ENCODE results near the gene TBC1D2.

DNA sequence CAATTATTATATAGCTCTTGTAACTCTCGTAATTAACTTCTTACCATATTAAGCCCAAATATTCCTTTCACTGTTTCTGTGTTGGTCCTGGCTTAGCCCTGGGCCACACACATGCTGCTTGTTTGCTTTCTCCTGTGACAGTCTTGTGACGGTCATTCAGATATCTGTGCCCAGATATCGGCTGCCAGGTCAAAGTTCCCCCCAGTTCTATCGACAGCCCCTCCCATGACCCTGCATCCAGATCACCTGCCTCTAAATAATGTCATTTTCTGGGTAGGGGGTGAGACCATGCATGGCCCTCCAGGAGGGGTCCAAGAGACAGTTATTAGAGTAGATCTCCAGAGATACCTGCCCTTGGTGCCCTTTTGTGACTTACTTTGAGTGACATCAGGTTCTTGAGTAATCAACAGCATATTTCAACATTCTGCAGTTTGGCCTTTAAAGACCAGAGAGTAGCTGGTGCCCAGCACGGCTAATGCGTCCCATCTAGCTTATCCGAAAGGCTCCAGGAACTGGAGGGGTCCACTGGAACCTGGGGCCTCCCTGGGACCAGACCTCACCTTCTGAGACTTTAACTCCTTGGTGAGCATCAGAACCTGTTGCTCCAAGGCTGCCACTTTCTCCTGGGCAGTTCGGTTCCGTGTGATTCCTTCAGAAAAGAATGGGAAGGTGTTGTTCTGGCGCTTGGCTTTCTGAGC is 26.9 kb downstream of the TBC1D2 start:
- TF ChIP-seq, protein P1, sequence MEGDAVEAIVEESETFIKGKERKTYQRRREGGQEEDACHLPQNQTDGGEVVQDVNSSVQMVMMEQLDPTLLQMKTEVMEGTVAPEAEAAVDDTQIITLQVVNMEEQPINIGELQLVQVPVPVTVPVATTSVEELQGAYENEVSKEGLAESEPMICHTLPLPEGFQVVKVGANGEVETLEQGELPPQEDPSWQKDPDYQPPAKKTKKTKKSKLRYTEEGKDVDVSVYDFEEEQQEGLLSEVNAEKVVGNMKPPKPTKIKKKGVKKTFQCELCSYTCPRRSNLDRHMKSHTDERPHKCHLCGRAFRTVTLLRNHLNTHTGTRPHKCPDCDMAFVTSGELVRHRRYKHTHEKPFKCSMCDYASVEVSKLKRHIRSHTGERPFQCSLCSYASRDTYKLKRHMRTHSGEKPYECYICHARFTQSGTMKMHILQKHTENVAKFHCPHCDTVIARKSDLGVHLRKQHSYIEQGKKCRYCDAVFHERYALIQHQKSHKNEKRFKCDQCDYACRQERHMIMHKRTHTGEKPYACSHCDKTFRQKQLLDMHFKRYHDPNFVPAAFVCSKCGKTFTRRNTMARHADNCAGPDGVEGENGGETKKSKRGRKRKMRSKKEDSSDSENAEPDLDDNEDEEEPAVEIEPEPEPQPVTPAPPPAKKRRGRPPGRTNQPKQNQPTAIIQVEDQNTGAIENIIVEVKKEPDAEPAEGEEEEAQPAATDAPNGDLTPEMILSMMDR (IDR thresholded peaks at IDR 0.05 in 2 of 3, conservative IDR thresholded peaks at IDR 0.05 in 1 of 3; ENCODE audit: control insufficient read depth in 2 of 3, extremely low read depth in 1 of 3, insufficient read depth in 1 of 3, low read depth in 3 of 3, low read length in 3 of 3), result no peak
- TF ChIP-seq REST (IDR thresholded peaks at IDR 0.05; ENCODE audit: low read depth, low read length) (no peak), SIN3A (IDR thresholded peaks at IDR 0.05; ENCODE audit: low read depth, low read length) (no peak), POLR2A (IDR thresholded peaks at IDR 0.05; ENCODE audit: low read depth, low read length) (no peak), CREB1 (IDR thresholded peaks at IDR 0.05; ENCODE audit: low read depth) (no peak), RAD21 (IDR thresholded peaks at IDR 0.05; ENCODE audit: insufficient read depth, low read depth, low read length) (no peak), SUZ12 (IDR thresholded peaks at IDR 0.05; ENCODE audit: unreplicated experiment) (no peak), ESRRA (IDR thresholded peaks at IDR 0.05; ENCODE audit: low read length) (no peak), HCFC1 (IDR thresholded peaks at IDR 0.05; ENCODE audit: low read length) (no peak), MAX (IDR thresholded peaks at IDR 0.05; ENCODE audit: low read depth, low read length) (no peak), CHD1 (IDR thresholded peaks at IDR 0.05; ENCODE audit: low read depth, low read length) (no peak)
- TF ChIP-seq, protein P2, sequence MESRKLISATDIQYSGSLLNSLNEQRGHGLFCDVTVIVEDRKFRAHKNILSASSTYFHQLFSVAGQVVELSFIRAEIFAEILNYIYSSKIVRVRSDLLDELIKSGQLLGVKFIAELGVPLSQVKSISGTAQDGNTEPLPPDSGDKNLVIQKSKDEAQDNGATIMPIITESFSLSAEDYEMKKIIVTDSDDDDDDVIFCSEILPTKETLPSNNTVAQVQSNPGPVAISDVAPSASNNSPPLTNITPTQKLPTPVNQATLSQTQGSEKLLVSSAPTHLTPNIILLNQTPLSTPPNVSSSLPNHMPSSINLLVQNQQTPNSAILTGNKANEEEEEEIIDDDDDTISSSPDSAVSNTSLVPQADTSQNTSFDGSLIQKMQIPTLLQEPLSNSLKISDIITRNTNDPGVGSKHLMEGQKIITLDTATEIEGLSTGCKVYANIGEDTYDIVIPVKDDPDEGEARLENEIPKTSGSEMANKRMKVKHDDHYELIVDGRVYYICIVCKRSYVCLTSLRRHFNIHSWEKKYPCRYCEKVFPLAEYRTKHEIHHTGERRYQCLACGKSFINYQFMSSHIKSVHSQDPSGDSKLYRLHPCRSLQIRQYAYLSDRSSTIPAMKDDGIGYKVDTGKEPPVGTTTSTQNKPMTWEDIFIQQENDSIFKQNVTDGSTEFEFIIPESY (IDR thresholded peaks at IDR 0.05), result no peak
- TF ChIP-seq, protein P3, sequence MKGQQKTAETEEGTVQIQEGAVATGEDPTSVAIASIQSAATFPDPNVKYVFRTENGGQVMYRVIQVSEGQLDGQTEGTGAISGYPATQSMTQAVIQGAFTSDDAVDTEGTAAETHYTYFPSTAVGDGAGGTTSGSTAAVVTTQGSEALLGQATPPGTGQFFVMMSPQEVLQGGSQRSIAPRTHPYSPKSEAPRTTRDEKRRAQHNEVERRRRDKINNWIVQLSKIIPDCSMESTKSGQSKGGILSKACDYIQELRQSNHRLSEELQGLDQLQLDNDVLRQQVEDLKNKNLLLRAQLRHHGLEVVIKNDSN (IDR thresholded peaks at IDR 0.05; ENCODE audit: borderline replicate concordance, extremely low read length, insufficient read depth, low read depth, low read length), result no peak
